Measurements from ENCODE around the gene FGFBP3.

The FGFBP3 gene, protein sequence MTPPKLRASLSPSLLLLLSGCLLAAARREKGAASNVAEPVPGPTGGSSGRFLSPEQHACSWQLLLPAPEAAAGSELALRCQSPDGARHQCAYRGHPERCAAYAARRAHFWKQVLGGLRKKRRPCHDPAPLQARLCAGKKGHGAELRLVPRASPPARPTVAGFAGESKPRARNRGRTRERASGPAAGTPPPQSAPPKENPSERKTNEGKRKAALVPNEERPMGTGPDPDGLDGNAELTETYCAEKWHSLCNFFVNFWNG

GRCh38 chr10:91909117-91909677, at the start of gene FGFBP3:
FGFBP3 (minus strand) TSS chr10:91909486; CDS start chr10:91908969, 517 bp downstream.
- DNase-seq: peak in 1 of 2 experiments; percentile 27

DNA sequence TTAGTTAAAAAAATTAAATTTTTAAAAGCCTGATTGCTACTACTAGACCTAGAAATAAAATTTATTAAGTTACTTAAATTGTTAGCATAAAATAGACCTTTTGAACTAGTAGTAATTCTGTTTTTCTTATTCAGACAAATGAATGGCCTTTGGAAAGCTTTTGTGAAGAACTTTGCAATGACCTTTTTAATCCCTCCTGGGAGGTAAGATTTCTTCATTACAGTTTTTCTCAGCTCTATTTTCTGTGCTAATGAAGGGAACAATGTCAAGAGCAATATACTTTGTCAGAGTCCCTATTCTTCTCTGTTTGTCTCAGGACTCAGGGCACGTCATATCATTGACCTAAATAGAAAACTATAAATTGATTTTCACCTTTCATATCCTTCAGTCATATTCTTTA, 47.8 kb upstream of the FGFBP3 start:
- DNase-seq: no peak

DNA sequence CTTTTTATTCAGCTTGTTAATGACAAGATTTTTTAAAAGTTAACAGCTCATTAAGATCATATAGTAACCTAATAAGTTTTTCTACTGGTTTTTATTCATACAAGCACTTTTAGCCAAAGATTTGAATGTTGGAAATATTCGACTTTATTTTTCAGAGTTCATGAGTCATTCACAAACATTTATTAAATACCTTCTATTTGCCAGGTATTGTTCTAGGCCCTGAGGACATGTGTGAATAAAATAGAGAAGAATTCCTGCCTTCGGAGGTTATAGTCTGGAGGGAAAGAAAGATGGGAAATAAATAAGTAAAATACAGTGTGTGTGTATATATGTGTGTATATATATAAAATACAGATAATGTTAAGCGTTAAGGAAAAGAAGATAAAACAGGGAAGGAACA, 45.8 kb upstream of the FGFBP3 start:
- no peak for DNase-seq

DNA sequence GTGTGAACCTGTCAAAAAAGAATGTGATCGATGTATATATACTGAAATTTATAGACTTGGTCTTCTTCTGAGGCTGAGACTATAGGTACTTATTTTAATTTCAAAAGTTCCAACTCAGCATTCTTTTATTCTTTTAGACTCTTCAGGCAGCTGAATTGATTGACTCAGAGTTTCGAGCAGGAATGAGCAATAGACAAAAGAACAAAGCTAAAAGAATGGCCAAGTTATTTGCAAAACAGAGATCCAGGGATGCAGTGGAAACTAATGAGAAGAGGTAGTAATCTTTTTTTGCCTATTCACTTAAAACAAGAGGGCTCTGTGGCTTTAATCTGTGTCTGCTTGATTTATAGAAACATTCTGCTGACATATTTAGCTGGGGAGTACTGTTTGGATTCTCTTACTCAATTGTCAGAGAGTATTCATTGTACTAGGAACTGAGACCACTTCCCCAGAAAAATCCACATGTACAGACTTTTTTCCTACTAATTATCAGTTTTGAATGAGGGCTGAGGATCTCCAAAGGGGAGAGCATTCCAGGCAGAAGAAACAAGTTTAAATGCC, 44.4 kb upstream of the FGFBP3 start:
- DNase-seq: no peak

DNA sequence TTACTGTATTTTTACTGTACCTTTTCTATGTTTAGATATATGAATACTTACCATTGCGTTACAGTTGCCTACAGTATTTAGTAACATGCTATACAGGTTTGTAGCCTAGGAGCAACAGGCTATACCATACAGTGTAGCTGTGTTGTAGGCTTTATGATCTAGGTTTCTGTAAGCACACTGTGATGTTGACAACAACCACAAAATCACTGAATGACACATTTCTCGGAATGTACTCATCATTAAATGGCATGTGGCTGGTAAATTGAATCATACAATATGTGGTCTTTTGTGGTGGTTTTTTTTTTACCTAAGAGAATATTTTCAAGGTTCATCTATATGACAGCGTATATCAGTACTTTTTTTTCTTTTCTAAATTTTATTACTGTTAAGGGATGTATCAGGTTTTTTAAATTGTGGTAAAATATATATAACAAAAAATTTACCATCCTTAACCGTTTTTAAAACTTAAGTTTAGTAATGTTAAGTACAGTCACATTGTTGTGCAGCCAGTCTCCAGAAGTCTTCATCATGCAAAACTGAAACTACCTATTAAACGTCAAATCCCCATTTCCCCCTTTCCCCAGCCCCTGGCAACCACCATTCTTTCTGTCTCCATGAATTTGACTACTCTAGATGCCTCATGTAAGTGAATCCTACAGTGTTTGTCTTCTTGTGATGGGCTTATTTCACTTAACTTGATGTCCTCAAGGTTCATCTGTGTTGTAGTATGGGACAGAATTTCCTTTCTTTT, 35.8 kb upstream of the FGFBP3 start:
- DNase-seq: no peak

DNA sequence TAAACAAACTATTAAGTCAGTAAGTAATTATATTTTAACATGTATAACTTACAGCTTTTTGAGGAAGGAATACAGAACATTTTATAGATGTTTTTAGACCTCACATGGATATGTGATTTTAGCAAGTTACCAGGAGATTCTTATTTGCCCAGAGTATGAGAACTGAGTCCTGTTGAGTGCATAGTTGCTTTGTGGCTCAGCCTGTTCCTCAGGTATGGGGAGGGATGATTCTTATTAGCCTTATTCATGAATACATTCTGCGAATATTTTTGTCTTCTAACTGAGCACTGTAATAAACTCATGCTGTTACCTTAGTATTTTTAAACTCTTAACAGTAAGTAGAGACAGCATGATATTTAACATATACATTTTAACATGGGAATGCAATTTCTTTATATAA, 32.1 kb upstream of the FGFBP3 start:
- no peak for DNase-seq

GRCh38 chr10:91939653-91940052, 30.4 kb upstream of the FGFBP3 start:
- DNase-seq: no peak

GRCh38 chr10:91935886-91936285, 26.6 kb upstream of the FGFBP3 start:
- no peak for DNase-seq

GRCh38 chr10:91932737-91933136, 23.5 kb upstream of the FGFBP3 start:
- DNase-seq: no peak

- DNase-seq: no peak
These were observed 22.4 kb upstream of the FGFBP3 start for GRCh38 chr10:91931526-91932190.

GRCh38 chr10:91930939-91931338, 21.7 kb upstream of the FGFBP3 start:
- no peak for DNase-seq

DNA sequence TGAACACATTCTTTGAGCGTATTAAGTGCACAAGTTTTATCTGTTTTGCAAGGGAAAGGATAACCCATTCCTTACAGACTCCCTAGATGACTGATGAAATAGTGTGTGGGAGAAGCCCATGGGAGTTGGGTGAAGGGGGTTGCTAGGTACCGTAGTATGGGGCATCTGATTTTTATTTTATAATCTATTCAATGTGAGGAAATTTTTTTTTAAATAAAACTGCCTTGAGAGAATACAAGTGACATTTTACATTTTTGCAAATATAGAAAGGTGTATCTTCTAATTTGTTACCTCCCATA, 15.7 kb upstream of the FGFBP3 start:
- no peak for DNase-seq

DNA sequence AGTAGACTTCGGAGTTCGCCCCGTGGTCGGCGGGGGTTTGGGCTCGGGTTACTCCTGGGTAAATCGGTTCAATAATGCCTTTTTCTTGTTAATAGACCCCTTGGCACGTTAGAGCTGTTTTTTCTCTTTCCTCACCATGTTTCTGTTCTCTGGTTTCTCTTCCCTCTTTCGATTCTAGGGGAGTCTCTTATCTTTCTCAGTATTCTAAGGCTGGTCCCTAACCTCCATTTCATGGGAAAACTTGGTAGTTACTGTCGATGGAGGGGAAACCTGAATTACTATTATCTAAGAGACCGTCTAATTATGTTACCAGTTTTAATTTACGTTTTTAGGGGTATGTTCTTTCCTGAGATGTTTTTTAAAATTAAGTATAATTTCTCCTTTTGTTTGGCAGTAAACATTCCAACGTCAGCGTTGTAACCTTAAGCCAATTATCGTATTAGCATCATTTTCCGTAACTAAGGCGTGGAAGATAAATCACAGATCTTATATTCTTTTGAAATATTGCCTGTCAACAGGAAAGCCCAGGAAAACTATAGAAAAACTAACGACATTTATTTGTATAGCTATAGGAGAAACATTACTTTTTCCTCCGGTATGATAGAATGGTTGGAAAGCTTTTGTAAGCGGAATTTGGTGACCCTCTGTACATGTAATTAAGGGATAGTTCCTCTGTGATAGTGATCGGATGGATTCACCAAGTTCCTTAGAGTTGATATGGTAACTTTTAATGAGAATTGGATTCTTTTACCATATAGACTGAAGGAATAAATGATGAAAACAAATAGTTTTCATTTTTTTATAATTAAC, 15.1 kb upstream of the FGFBP3 start:
- no peak for DNase-seq

- peak; percentile 90 to 92 for DNase-seq
These were observed 14.3 kb upstream of the FGFBP3 start, which contains the start of gene BTAF1 for GRCh38 chr10:91923371-91924211. BTAF1 (plus strand) TSS chr10:91923770; CDS start chr10:91924077, 307 bp downstream.

DNA sequence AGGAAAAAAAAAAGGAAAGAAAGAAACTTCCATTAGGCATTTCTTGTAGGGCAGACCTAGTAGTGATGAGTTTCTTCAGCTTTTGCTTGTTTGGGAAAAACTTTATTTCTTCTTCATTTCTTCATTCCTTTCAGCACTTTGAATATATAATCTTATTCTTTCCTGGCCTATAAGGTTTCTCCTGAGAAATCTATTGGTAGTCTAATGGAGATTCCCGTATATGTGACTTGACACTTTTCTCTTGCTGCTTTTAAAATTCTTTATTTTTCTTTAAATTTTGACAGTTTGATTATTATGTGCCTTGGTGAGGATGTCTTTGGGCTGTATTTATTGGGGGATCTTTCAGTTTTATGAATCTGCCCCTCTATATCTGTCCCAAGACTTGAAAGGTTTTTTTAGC, 10.4 kb upstream of the FGFBP3 start:
- no peak for DNase-seq

GRCh38 chr10:91910467-91910866, 1.2 kb upstream of the FGFBP3 start:
- DNase-seq: no peak

DNA sequence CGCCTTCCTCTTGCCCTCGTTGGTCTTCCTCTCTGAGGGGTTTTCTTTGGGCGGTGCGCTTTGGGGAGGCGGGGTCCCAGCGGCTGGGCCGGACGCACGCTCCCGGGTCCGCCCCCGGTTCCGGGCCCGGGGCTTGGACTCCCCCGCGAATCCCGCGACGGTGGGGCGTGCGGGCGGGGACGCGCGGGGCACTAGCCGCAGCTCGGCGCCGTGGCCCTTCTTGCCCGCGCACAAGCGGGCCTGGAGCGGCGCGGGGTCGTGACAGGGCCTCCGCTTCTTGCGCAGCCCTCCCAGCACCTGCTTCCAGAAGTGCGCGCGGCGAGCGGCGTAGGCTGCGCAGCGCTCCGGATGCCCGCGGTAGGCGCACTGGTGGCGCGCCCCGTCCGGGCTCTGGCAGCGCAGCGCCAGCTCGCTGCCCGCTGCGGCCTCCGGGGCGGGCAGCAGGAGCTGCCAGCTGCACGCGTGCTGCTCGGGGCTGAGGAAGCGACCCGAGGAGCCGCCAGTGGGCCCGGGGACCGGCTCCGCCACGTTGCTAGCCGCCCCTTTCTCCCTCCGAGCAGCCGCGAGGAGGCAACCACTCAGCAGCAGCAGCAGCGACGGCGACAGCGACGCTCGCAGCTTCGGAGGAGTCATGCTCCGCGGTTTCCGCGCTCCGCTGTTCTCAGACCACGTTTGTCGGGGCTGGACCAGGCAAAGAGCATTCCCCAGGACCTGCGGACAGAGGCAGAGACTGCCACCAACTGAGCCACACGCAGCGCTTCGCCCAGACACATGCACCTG, 759 bp downstream of the FGFBP3 start:
- DNase-seq: peak; percentile 63 to 66

DNA sequence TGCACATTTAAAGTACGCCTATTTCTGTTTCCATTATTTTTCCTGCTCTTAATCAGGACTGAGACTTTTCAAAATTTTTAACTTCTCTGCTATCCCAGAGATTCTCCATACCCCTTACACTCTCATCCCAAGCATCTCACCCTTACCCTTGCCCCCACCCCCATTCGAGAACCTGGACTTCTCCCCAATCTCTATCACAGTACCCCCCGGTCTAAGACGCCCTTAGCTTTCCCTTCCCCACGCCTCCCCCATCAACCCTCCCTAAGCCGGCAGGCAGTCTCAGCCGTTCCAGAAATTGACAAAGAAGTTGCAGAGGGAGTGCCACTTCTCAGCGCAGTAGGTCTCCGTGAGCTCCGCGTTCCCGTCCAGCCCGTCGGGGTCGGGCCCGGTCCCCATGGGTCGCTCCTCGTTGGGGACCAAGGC, 1.4 kb downstream of the FGFBP3 start:
- DNase-seq: no peak

GRCh38 chr10:91907033-91907594, 2.2 kb downstream of the FGFBP3 start:
- no peak for DNase-seq

Data from stimulated activated CD4-positive, alpha-beta T cell treated with anti-CD3 and anti-CD28 coated beads, Interleukin-4, amount 100 ng/mL, for 4 hours (primary cell).